GM21381 (cell line): ENCODE results near the gene AFM.

Source experiments
- ATAC-seq: cut with Tn5 transposase; IDR thresholded peaks from one replicate; pipeline ENCODE4 v1.9.1; 2021; ENCODE audit warnings: mild to moderate bottlenecking, moderate library complexity; ENCODE audit not compliant: unreplicated experiment

AFM gene

GRCh38 chr4:73450398-73451004 lies 31.0 kb upstream of the AFM start:
- no peak for ATAC-seq

GRCh38 chr4:73451404-73451803 lies 30.1 kb upstream of the AFM start:
- no peak for ATAC-seq

GRCh38 chr4:73451981-73452747 lies 29.4 kb upstream of the AFM start:
- no peak for ATAC-seq

GRCh38 chr4:73452953-73453700 lies 28.4 kb upstream of the AFM start:
- ATAC-seq: no peak

- no peak for ATAC-seq
Observed at GRCh38 chr4:73453701-73454005, 27.9 kb upstream of the AFM start.

GRCh38 chr4:73454920-73455319 lies 26.6 kb upstream of the AFM start:
- ATAC-seq: no peak

- no peak for ATAC-seq
Observed at GRCh38 chr4:73456177-73457022, 25.1 kb upstream of the AFM start.

- no peak for ATAC-seq
Observed at GRCh38 chr4:73458184-73459047, 23.1 kb upstream of the AFM start.

GRCh38 chr4:73459048-73459421 lies 22.5 kb upstream of the AFM start:
- no peak for ATAC-seq

- ATAC-seq: no peak
Observed at GRCh38 chr4:73460913-73461522, 20.5 kb upstream of the AFM start.

- no peak for ATAC-seq
Observed at GRCh38 chr4:73468170-73468569, 13.4 kb upstream of the AFM start.

GRCh38 chr4:73470728-73471127 lies 10.8 kb upstream of the AFM start:
- ATAC-seq: no peak

GRCh38 chr4:73477176-73477575 lies 4.4 kb upstream of the AFM start:
- no peak for ATAC-seq

- no peak for ATAC-seq
Observed at GRCh38 chr4:73479323-73479722, 2.2 kb upstream of the AFM start.

GRCh38 chr4:73485085-73485484 lies 3.5 kb downstream of the AFM start:
- ATAC-seq: no peak

GRCh38 chr4:73485596-73485995 lies 4.1 kb downstream of the AFM start:
- ATAC-seq: no peak

GRCh38 chr4:73486497-73486896 lies 5.0 kb downstream of the AFM start:
- ATAC-seq: no peak

GRCh38 chr4:73487233-73487632 lies 5.7 kb downstream of the AFM start:
- no peak for ATAC-seq

GRCh38 chr4:73499996-73500765 lies 18.6 kb downstream of the AFM start:
- ATAC-seq: no peak
